GM23338 (cell line): ENCODE results near the gene DIO1. TPM values are rescaled to one million over a fixed set of nuclear protein-coding genes. Genes with fewer than 3 reads are reported as not detected.

ENCODE experiments used
- ATAC-seq: fragments of 200-7000 bp; cut with Tn5 transposase; 3 replicates; pipeline ENCODE4 v1.9.1; 2020
- DNase-seq: peaks from one replicate; pipeline ENCODE4 v3.0.0-alpha.2; 2015; ENCODE audit warnings: low spot score
- H2AFZ ChIP-seq: fragments of 200-600 bp; sonication (generic); 2 replicates; pipeline ENCODE4 v1.8.0; 2016; ENCODE audit warnings: antibody characterized with exemption, mild to moderate bottlenecking, moderate library complexity
- H3F3A ChIP-seq: fragments of 200-600 bp; sonication (generic); replicated peaks from 2 replicates; pipeline ENCODE4 v1.8.0; 2017; ENCODE audit warnings: antibody characterized with exemption, mixed run types, low read depth
- H3K27ac ChIP-seq: fragments of 200-600 bp; sonication (generic); 2 replicates; pipeline ENCODE4 v1.6.1; 2016; ENCODE audit warnings: low read depth
- H3K27me3 ChIP-seq: fragments of 200-600 bp; sonication (generic); 2 replicates; pipeline ENCODE4 v1.8.0; 2016; ENCODE audit warnings: mild to moderate bottlenecking, mixed run types, moderate library complexity; ENCODE audit not compliant: insufficient read depth
- H3K36me3 ChIP-seq: fragments of 200-600 bp; sonication (generic); 2 replicates; pipeline ENCODE4 v1.8.0; 2016; ENCODE audit warnings: mild to moderate bottlenecking; ENCODE audit not compliant: insufficient read depth
- H3K4me1 ChIP-seq: fragments of 200-600 bp; sonication (generic); 2 replicates; pipeline ENCODE4 v1.8.0; 2016; ENCODE audit warnings: mild to moderate bottlenecking, moderate library complexity; ENCODE audit not compliant: insufficient read depth
- H3K4me2 ChIP-seq: fragments of 200-600 bp; sonication (generic); 2 replicates; pipeline ENCODE4 v1.7.1; 2017; ENCODE audit warnings: mixed run types
- H3K4me3 ChIP-seq: fragments of 200-600 bp; sonication (generic); 2 replicates; pipeline ENCODE4 v1.6.1; 2016; ENCODE audit warnings: mixed run types
- H3K79me2 ChIP-seq: fragments of 200-600 bp; sonication (generic); replicated peaks from 2 replicates; pipeline ENCODE4 v1.8.0; 2017; ENCODE audit warnings: mild to moderate bottlenecking; ENCODE audit not compliant: insufficient read depth
- H3K9me2 ChIP-seq: fragments of 200-600 bp; sonication (generic); 2 replicates; pipeline ENCODE4 v1.8.0; 2017; ENCODE audit not compliant: insufficient read depth
- H4K20me1 ChIP-seq: fragments of 200-600 bp; sonication (generic); replicated peaks from 2 replicates; pipeline ENCODE4 v1.8.0; 2017; ENCODE audit warnings: mild to moderate bottlenecking; ENCODE audit not compliant: insufficient read depth
- H3K27ac Mint-ChIP-seq: 2 replicates; pipeline ENCODE4 v1.8.0; 2020; ENCODE audit warnings: inconsistent platforms, mild to moderate bottlenecking, moderate library complexity, mixed read lengths
- H3K27me3 Mint-ChIP-seq: 3 replicates; pipeline ENCODE4 v1.8.0; 2022; ENCODE audit warnings: low read depth, mild to moderate bottlenecking, moderate library complexity, mixed read lengths, inconsistent platforms; ENCODE audit not compliant: insufficient read depth, poor library complexity
- H3K36me3 Mint-ChIP-seq: 3 replicates; pipeline ENCODE4 v1.8.0; 2021; ENCODE audit warnings: low read depth, mild to moderate bottlenecking, inconsistent platforms, moderate library complexity, mixed read lengths
- H3K4me1 Mint-ChIP-seq: 3 replicates; pipeline ENCODE4 v1.8.0; 2020; ENCODE audit warnings: mild to moderate bottlenecking, inconsistent platforms, mixed read lengths
- H3K4me3 Mint-ChIP-seq: 3 replicates; pipeline ENCODE4 v1.8.0; 2021; ENCODE audit warnings: moderate library complexity, mild to moderate bottlenecking, inconsistent platforms, mixed read lengths
- H3K9me3 Mint-ChIP-seq: 3 replicates; pipeline ENCODE4 v1.8.0; 2020; ENCODE audit warnings: moderate library complexity, mild to moderate bottlenecking, inconsistent platforms, mixed read lengths
- CREB1 ChIP-seq: fragments of 250-450 bp; sonication (Bioruptor Pico); IDR thresholded peaks from 2 replicates; pipeline ENCODE4 v1.5.0; 2020; ENCODE audit warnings: low read depth, mild to moderate bottlenecking, moderate library complexity
- ETS1 ChIP-seq: IDR thresholded peaks from 2 replicates; pipeline ENCODE4 v1.6.1; 2016; ENCODE audit warnings: antibody characterized with exemption
- EZH2 ChIP-seq: fragments of 200-600 bp; sonication (generic); IDR thresholded peaks from one replicate; pipeline ENCODE4 v1.8.0; 2017; ENCODE audit warnings: antibody characterized with exemption, mild to moderate bottlenecking, low read depth; ENCODE audit not compliant: unreplicated experiment
- EZH2phosphoT487 ChIP-seq: fragments of 200-600 bp; sonication (generic); IDR thresholded peaks from one replicate; pipeline ENCODE4 v1.8.1; 2018; ENCODE audit warnings: antibody characterized with exemption; ENCODE audit not compliant: unreplicated experiment
- JUNB ChIP-seq: IDR thresholded peaks from one replicate; pipeline ENCODE4 v1.6.1; 2016; ENCODE audit warnings: antibody characterized with exemption; ENCODE audit not compliant: unreplicated experiment
- NANOG ChIP-seq: IDR thresholded peaks from 2 replicates; pipeline ENCODE4 v1.6.1; 2016; ENCODE audit warnings: antibody characterized with exemption, borderline replicate concordance
- POLR2AphosphoS5 ChIP-seq: IDR thresholded peaks from 2 replicates; pipeline ENCODE4 v1.6.1; 2016; ENCODE audit warnings: antibody characterized with exemption, low read depth
- STAT1 ChIP-seq: IDR thresholded peaks from one replicate; pipeline ENCODE4 v1.6.1; 2016; ENCODE audit warnings: antibody characterized with exemption; ENCODE audit not compliant: unreplicated experiment
- ZNF114 ChIP-seq: fragments of 250-450 bp; sonication (Bioruptor Pico); IDR thresholded peaks from 2 replicates; pipeline ENCODE4 v1.5.0; 2020; ENCODE audit warnings: mild to moderate bottlenecking, moderate library complexity
- ZNF331 ChIP-seq: fragments of 250-450 bp; sonication (Bioruptor Pico); IDR thresholded peaks from 2 replicates; pipeline ENCODE4 v1.5.0; 2020; ENCODE audit warnings: low read depth, mild to moderate bottlenecking, moderate library complexity
- ZNF462 ChIP-seq: fragments of 250-450 bp; sonication (Bioruptor Pico); IDR thresholded peaks from 2 replicates; pipeline ENCODE4 v1.5.0; 2020; ENCODE audit warnings: mild to moderate bottlenecking, moderate library complexity
- polyA plus RNA-seq: library from polyadenylated mRNA; unstranded; fragments of >200 nt; fragmentation: Nextera tagmentation; extraction: Ambion mirVana; gene quantifications from 2 replicates; pipeline ENCODE4 v1.2.1, GENCODE V29; 2016
- total RNA-seq: library from RNA; depleted of rRNA; stranded (reverse); fragments of >200 nt; shearing (Covaris generic); gene quantifications from 2 replicates; pipeline ENCODE4 v1.2.3, GENCODE V29; 2014
- TF ChIP-seq, protein P1 (sequence below): IDR thresholded peaks from one replicate; pipeline ENCODE4 v1.6.1; 2018; ENCODE audit warnings: antibody characterized with exemption; ENCODE audit not compliant: unreplicated experiment
- TF ChIP-seq, protein P2 (sequence below), 2 experiments: fragments of 200-600 bp in 1 of 2; sonication (generic) in 1 of 2; conservative IDR thresholded peaks; 2 replicates each; pipeline versions ENCODE4 v1.5.1 to v1.6.1; 2016 to 2017; ENCODE audit warnings: antibody characterized with exemption in 2 of 2, low read depth in 2 of 2, mild to moderate bottlenecking in 2 of 2, moderate library complexity in 1 of 2

DIO1 gene
- total and polyA plus RNA-seq, 2 experiments from 2014 or later = 0.27 TPM; not detected in 1

GRCh38 chr1:53851571-53852285, 42.3 kb upstream of the DIO1 start:
- Mint-ChIP-seq H3K36me3 (peaks cover 13% of the 10 kb centered on the region), H3K9me3 (no peaks in the 10 kb centered on the region), H3K4me3 (no peak overlapping the region), H3K4me1 (no peaks in the 10 kb centered on the region), H3K27me3 (no peaks in the 10 kb centered on the region), H3K27ac (no peak overlapping the region)
- TF ChIP-seq NANOG = no peak
- TF ChIP-seq ETS1 = no peak
- no peak for TF ChIP-seq EZH2phosphoT487
- no peak for TF ChIP-seq ZNF114 (CRISPR knock-in tag)
- TF ChIP-seq, protein P1, sequence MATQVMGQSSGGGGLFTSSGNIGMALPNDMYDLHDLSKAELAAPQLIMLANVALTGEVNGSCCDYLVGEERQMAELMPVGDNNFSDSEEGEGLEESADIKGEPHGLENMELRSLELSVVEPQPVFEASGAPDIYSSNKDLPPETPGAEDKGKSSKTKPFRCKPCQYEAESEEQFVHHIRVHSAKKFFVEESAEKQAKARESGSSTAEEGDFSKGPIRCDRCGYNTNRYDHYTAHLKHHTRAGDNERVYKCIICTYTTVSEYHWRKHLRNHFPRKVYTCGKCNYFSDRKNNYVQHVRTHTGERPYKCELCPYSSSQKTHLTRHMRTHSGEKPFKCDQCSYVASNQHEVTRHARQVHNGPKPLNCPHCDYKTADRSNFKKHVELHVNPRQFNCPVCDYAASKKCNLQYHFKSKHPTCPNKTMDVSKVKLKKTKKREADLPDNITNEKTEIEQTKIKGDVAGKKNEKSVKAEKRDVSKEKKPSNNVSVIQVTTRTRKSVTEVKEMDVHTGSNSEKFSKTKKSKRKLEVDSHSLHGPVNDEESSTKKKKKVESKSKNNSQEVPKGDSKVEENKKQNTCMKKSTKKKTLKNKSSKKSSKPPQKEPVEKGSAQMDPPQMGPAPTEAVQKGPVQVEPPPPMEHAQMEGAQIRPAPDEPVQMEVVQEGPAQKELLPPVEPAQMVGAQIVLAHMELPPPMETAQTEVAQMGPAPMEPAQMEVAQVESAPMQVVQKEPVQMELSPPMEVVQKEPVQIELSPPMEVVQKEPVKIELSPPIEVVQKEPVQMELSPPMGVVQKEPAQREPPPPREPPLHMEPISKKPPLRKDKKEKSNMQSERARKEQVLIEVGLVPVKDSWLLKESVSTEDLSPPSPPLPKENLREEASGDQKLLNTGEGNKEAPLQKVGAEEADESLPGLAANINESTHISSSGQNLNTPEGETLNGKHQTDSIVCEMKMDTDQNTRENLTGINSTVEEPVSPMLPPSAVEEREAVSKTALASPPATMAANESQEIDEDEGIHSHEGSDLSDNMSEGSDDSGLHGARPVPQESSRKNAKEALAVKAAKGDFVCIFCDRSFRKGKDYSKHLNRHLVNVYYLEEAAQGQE = no peak
- TF ChIP-seq, protein P2, sequence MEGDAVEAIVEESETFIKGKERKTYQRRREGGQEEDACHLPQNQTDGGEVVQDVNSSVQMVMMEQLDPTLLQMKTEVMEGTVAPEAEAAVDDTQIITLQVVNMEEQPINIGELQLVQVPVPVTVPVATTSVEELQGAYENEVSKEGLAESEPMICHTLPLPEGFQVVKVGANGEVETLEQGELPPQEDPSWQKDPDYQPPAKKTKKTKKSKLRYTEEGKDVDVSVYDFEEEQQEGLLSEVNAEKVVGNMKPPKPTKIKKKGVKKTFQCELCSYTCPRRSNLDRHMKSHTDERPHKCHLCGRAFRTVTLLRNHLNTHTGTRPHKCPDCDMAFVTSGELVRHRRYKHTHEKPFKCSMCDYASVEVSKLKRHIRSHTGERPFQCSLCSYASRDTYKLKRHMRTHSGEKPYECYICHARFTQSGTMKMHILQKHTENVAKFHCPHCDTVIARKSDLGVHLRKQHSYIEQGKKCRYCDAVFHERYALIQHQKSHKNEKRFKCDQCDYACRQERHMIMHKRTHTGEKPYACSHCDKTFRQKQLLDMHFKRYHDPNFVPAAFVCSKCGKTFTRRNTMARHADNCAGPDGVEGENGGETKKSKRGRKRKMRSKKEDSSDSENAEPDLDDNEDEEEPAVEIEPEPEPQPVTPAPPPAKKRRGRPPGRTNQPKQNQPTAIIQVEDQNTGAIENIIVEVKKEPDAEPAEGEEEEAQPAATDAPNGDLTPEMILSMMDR (conservative IDR thresholded peaks at IDR 0.05; ENCODE audit: low read depth in 2 of 2) = no peak
- no peak for TF ChIP-seq CREB1 (CRISPR knock-in tag)
- no peak for TF ChIP-seq JUNB
- no peak for TF ChIP-seq ZNF462 (CRISPR knock-in tag)
- no peak for TF ChIP-seq POLR2AphosphoS5
- TF ChIP-seq ZNF331 (CRISPR knock-in tag) = no peak
- TF ChIP-seq EZH2 = no peak
- no peak for TF ChIP-seq STAT1
- Histone ChIP-seq H3K79me2 (no peaks in the 10 kb centered on the region), H3K4me3 (no peak overlapping the region), H3K9me2 (no peaks in the 10 kb centered on the region), H3K36me3 (no peaks in the 10 kb centered on the region), H3K4me2 (no peak overlapping the region), H4K20me1 (no peaks in the 10 kb centered on the region; the same call in 1 of the 2 replicates), H3K27ac (no peak overlapping the region), H2AFZ (no peak overlapping the region), H3K4me1 (no peaks in the 10 kb centered on the region), H3F3A (no peaks in the 10 kb centered on the region), H3K27me3 (no peaks in the 10 kb centered on the region)
- no peak for ATAC-seq
- DNase-seq = no peak
